Measurements from ENCODE around the gene LOXHD1.

GRCh38 chr18:46447323-46447722 lies 209.7 kb downstream of the LOXHD1 start:
- TF ChIP-seq ZNF248 (tag by site-specific recombination; IDR thresholded peaks at IDR 0.05) (no peak), YY1 (tag by site-specific recombination; IDR thresholded peaks at IDR 0.05) (no peak), ZBTB48 (tag by site-specific recombination; IDR thresholded peaks at IDR 0.05) (no peak), TRIM28 (IDR thresholded peaks at IDR 0.05; ENCODE audit: borderline replicate concordance, low read length) (no peak), CTCF (tag by site-specific recombination; IDR thresholded peaks at IDR 0.05) (no peak), ZBTB10 (tag by site-specific recombination; IDR thresholded peaks at IDR 0.05) (no peak), ZSCAN18 (tag by site-specific recombination; IDR thresholded peaks at IDR 0.05) (no peak), PRDM4 (tag by site-specific recombination; IDR thresholded peaks at IDR 0.05) (no peak), ZNF837 (tag by site-specific recombination; IDR thresholded peaks at IDR 0.05) (no peak), ZNF488 (tag by site-specific recombination; IDR thresholded peaks at IDR 0.05) (no peak)

All from HEK293 (cell line).